KMS-11 (cell line): ENCODE results near the gene ETFB.

Experiments used
- H2AFZ ChIP-seq: fragments of 200-600 bp; sonication (generic); 2 replicates; pipeline ENCODE4 v1.6.1; 2016; ENCODE audit warnings: antibody characterized with exemption, mixed run types, low read depth
- H3K27ac ChIP-seq: fragments of 200-600 bp; sonication (generic); 2 replicates; pipeline ENCODE4 v1.6.1; 2016; ENCODE audit warnings: mild to moderate bottlenecking, mixed run types
- H3K27me3 ChIP-seq: fragments of 200-600 bp; sonication (generic); 2 replicates; pipeline ENCODE4 v1.6.1; 2017; ENCODE audit warnings: mild to moderate bottlenecking, low read depth, mixed run types, moderate library complexity; ENCODE audit not compliant: insufficient read depth
- H3K36me3 ChIP-seq: fragments of 200-600 bp; sonication (generic); 2 replicates; pipeline ENCODE4 v1.6.1; 2017; ENCODE audit warnings: mild to moderate bottlenecking, mixed run types; ENCODE audit not compliant: insufficient read depth
- H3K4me1 ChIP-seq: fragments of 200-600 bp; sonication (generic); 2 replicates; pipeline ENCODE4 v1.6.1; 2016; ENCODE audit warnings: mild to moderate bottlenecking, low read depth, mixed run types; ENCODE audit not compliant: poor library complexity, severe bottlenecking
- H3K4me2 ChIP-seq: fragments of 200-600 bp; sonication (generic); 2 replicates; pipeline ENCODE4 v1.7.0; 2016; ENCODE audit warnings: mild to moderate bottlenecking, mixed run types
- H3K4me3 ChIP-seq: fragments of 200-600 bp; sonication (generic); IDR thresholded peaks from 2 replicates; pipeline ENCODE4 v1.6.1; 2017; ENCODE audit warnings: low read depth, low read length, mixed read lengths; ENCODE audit not compliant: insufficient read depth
- H3K79me2 ChIP-seq: fragments of 200-600 bp; sonication (generic); 2 replicates; pipeline ENCODE4 v1.6.1; 2016; ENCODE audit warnings: low read depth, mixed run types; ENCODE audit not compliant: insufficient read depth
- H3K9ac ChIP-seq: fragments of 200-600 bp; sonication (generic); 2 replicates; pipeline ENCODE4 v1.6.1; 2016; ENCODE audit warnings: mild to moderate bottlenecking, mixed run types
- H4K20me1 ChIP-seq: fragments of 200-600 bp; sonication (generic); 2 replicates; pipeline ENCODE4 v1.6.1; 2016; ENCODE audit warnings: mild to moderate bottlenecking, mixed run types; ENCODE audit not compliant: insufficient read depth
- TF ChIP-seq, protein P1 (sequence below): fragments of 200-600 bp; sonication (generic); conservative IDR thresholded peaks from 2 replicates; pipeline ENCODE4 v1.6.1; 2017; ENCODE audit warnings: low read depth, mild to moderate bottlenecking, antibody characterized with exemption, low read length, moderate library complexity, mixed read lengths

Gene ETFB

DNA sequence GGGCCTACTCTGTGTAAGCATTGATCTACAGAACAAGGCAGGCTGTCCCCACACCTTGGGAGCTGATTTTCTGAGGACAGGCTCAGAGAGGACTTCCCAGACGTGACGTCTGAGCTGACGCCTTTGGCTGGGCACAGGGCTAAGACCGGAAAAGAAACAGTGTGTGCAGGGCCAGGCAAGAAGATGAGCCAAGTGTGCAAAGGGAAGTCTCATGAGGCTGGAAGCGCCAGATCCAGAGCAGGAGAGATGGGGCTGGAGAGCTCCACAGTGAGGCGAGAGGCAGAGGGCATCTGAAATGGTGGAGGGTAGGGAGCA, 42.1 kb downstream of the ETFB start:
- no peak overlapping the region for H3K27ac ChIP-seq
- TF ChIP-seq, protein P1, sequence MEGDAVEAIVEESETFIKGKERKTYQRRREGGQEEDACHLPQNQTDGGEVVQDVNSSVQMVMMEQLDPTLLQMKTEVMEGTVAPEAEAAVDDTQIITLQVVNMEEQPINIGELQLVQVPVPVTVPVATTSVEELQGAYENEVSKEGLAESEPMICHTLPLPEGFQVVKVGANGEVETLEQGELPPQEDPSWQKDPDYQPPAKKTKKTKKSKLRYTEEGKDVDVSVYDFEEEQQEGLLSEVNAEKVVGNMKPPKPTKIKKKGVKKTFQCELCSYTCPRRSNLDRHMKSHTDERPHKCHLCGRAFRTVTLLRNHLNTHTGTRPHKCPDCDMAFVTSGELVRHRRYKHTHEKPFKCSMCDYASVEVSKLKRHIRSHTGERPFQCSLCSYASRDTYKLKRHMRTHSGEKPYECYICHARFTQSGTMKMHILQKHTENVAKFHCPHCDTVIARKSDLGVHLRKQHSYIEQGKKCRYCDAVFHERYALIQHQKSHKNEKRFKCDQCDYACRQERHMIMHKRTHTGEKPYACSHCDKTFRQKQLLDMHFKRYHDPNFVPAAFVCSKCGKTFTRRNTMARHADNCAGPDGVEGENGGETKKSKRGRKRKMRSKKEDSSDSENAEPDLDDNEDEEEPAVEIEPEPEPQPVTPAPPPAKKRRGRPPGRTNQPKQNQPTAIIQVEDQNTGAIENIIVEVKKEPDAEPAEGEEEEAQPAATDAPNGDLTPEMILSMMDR = no peak
- no peak overlapping the region for H2AFZ ChIP-seq
- H4K20me1 ChIP-seq = no peaks in the 10 kb centered on the region
- H3K4me2 ChIP-seq = no peak overlapping the region
- no peaks in the 10 kb centered on the region for H3K79me2 ChIP-seq
- no peak overlapping the region for H3K9ac ChIP-seq
- no peaks in the 10 kb centered on the region for H3K27me3 ChIP-seq
- no peaks in the 10 kb centered on the region for H3K36me3 ChIP-seq
- H3K4me3 ChIP-seq = no peak overlapping the region
- H3K4me1 ChIP-seq = no peaks in the 10 kb centered on the region

DNA sequence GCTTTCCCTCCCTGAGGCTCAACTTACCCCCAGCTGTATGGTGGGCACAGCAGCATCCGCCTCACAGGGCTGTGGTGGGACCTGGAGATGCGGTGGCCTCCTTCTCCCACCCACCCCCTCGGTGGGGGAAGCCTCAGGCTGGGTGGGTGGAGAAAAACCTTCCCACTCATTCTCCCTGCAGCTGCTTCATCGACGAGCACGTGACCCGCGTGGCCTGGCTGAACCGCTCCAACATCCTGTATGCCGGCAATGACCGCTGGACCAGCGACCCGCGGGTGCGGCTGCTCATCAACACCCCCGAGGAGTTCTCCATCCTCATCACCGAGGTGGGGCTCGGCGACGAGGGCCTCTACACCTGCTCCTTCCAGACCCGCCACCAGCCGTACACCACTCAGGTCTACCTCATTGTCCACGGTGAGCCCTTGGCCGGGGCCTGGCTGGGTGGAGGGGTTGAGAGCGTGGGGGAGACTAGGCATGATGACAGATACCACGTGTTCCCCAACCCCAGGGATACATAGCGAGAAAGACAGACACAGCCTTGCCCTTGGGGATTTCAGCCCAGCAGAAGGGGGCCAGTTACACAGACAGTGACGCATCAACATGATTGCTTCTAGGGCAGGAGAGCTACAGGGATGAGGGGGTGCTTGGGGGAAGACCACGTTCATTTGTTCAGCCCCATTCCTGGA, 42.6 kb downstream of the ETFB start:
- no peak overlapping the region for H2AFZ ChIP-seq
- H3K9ac ChIP-seq = no peak overlapping the region
- no peaks in the 10 kb centered on the region for H4K20me1 ChIP-seq
- no peaks in the 10 kb centered on the region for H3K79me2 ChIP-seq
- no peak overlapping the region for H3K27ac ChIP-seq
- no peak overlapping the region for H3K4me2 ChIP-seq
- no peaks in the 10 kb centered on the region for H3K4me1 ChIP-seq
- TF ChIP-seq, protein P1 = no peak
- H3K4me3 ChIP-seq = no peak overlapping the region
- no peaks in the 10 kb centered on the region for H3K27me3 ChIP-seq
- no peaks in the 10 kb centered on the region for H3K36me3 ChIP-seq

DNA sequence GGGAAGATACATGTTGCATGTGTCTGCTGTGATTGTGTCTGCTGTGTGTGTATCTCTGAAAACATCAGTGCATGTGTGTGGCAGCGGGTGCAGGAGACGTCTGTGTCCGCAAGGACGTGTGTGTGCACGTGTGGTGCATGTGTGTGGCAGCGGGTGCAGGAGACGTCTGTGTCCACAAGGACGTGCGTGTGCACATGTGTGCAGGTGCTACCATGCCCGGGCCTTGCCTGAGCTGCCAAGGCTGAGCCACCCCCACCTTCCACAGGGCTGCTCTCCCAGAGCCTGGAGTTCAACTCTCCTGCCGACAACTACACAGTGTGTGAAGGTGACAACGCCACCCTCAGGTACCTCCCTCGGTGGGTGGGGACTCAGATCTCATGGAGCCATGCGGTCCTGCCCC, 44.4 kb downstream of the ETFB start:
- Histone ChIP-seq H3K9ac (no peak overlapping the region), H3K4me1 (no peaks in the 10 kb centered on the region), H3K4me2 (no peak overlapping the region)

DNA sequence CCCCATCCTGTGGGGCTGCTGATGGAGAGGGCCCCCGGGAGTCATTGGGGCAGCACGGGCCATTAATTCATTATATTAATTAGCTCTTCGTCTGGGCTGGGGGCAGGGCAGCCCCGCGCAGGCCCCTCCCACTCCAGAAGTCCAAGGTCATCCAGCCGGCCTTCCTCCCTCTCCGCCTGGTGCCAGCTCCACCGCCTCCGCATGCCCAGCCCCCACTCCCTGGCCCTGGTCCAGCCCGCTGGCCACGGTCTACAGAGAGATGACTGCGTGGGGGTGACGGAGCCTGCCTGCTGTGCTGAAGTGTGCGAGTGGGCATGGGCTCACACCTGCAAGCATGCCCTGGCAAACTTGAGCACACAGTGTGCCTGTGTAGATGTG, 45.9 kb downstream of the ETFB start:
- no peaks in the 10 kb centered on the region for H3K4me1 ChIP-seq
- H3K79me2 ChIP-seq = no peaks in the 10 kb centered on the region
- no peak overlapping the region for H3K9ac ChIP-seq
- H3K27ac ChIP-seq = no peak overlapping the region
- H3K4me3 ChIP-seq = no peak overlapping the region
- TF ChIP-seq, protein P1 = no peak
- H4K20me1 ChIP-seq = no peaks in the 10 kb centered on the region
- no peaks in the 10 kb centered on the region for H3K36me3 ChIP-seq
- no peaks in the 10 kb centered on the region for H3K27me3 ChIP-seq
- H2AFZ ChIP-seq = no peak overlapping the region
- no peak overlapping the region for H3K4me2 ChIP-seq

More for the DNA sequence above, 44.4 kb downstream of the ETFB start:
- no peaks in the 10 kb centered on the region for H4K20me1 ChIP-seq
- no peak overlapping the region for H2AFZ ChIP-seq
- TF ChIP-seq, protein P1 = no peak
- no peaks in the 10 kb centered on the region for H3K27me3 ChIP-seq
- no peak overlapping the region for H3K27ac ChIP-seq
- H3K36me3 ChIP-seq = no peaks in the 10 kb centered on the region
- H3K4me3 ChIP-seq = no peak overlapping the region
- H3K79me2 ChIP-seq = no peaks in the 10 kb centered on the region
